ENCODE data around the gene ANXA5. TPM values are rescaled to one million over a fixed set of nuclear protein-coding genes. Genes with fewer than 3 reads are reported as not detected.

Gene ANXA5
- total RNA-seq, 6 donors from 2014 or later = 156 to 446 (median 301) TPM

DNA sequence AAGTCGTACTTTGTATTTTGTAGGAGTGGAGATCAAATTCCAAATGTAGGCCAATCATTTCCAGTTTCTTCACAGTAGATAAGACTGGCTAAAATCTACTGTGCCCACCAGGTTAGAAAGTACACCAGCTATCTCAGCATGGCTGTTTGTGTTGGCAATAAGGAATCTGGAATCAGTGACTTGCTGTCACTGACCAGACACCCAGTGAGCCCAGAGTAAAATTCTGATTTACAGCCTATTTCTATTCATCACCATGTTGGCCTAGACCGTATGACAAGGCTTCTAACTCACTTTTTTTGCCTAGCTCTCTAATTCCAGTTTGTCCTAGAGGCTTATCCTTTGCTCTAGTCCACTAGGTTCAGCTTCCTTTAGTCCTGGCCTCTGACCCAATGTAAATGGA, 42.8 kb upstream of the ANXA5 start:
- WGBS, 2 donors = 68 to 83% methylated on average over 2 of the region's 2 CpGs
- TF ChIP-seq POLR2A (IDR thresholded peaks at IDR 0.05) = no peak
- no peak for TF ChIP-seq POLR2AphosphoS5 (IDR thresholded peaks at IDR 0.05)
- TF ChIP-seq, protein P1, sequence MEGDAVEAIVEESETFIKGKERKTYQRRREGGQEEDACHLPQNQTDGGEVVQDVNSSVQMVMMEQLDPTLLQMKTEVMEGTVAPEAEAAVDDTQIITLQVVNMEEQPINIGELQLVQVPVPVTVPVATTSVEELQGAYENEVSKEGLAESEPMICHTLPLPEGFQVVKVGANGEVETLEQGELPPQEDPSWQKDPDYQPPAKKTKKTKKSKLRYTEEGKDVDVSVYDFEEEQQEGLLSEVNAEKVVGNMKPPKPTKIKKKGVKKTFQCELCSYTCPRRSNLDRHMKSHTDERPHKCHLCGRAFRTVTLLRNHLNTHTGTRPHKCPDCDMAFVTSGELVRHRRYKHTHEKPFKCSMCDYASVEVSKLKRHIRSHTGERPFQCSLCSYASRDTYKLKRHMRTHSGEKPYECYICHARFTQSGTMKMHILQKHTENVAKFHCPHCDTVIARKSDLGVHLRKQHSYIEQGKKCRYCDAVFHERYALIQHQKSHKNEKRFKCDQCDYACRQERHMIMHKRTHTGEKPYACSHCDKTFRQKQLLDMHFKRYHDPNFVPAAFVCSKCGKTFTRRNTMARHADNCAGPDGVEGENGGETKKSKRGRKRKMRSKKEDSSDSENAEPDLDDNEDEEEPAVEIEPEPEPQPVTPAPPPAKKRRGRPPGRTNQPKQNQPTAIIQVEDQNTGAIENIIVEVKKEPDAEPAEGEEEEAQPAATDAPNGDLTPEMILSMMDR (IDR thresholded peaks at IDR 0.05) = no peak
- no peak for TF ChIP-seq EP300 (IDR thresholded peaks at IDR 0.05)
- DNase-seq (no peak), ATAC-seq (ENCODE audit: low FRiP score in 2 of 2) (no peak)
- no peaks in the 10 kb centered on the region for H3K27me3 ChIP-seq
- H3K4me3 ChIP-seq = no peak overlapping the region
- no peaks in the 10 kb centered on the region for H3K4me1 ChIP-seq
- no peaks in the 10 kb centered on the region for H3K36me3 ChIP-seq
- H3K9me3 ChIP-seq = no peaks in the 10 kb centered on the region
- H3K27ac ChIP-seq = no peak overlapping the region

DNA sequence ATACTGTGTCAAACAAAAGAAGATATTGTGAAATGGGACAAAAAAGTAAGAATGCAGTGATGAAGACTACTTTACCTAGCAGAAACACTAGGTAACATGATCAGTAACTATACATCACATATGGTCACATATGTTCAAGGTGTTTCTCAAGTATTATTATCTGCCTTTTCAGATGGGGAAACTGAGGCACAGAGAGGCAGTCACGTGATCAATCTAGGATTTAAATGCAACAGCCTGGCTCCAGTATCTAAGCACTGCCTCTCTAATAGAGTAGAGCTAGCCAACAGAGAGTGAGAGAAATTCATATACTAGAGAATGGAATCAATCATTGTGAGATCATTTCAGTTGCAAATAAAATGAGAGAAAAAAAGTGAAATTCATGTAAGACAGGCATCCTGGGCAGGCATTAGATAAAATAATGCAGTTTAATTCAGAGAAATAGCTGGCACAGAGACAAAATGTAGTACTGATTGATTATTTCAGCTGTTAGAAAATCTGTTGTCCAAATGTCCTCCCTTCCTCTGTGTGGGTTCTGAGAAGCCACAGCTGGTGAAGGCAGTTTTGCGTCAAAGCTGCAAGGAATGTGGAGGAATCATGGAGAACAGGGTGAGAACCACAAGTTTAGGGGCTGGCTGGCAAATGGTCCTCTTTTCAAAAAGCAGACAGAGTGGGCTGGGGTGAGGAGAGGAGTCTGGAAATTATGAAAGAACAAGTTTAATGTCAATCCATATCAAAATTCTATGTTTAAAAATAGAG, 42.2 kb upstream of the ANXA5 start:
- ATAC-seq (ENCODE audit: low FRiP score in 2 of 2) (no peak), DNase-seq (no peak)
- Histone ChIP-seq H3K9me3 (no peaks in the 10 kb centered on the region), H3K36me3 (no peaks in the 10 kb centered on the region), H3K4me1 (no peaks in the 10 kb centered on the region), H3K4me3 (no peak overlapping the region), H3K27ac (no peak overlapping the region), H3K27me3 (no peaks in the 10 kb centered on the region)
- TF ChIP-seq POLR2AphosphoS5 (IDR thresholded peaks at IDR 0.05) (no peak), EP300 (IDR thresholded peaks at IDR 0.05) (no peak), POLR2A (IDR thresholded peaks at IDR 0.05) (no peak)
- TF ChIP-seq, protein P1 (IDR thresholded peaks at IDR 0.05) = no peak
- WGBS, 2 donors = 70% methylated on average over 2 of the region's 2 CpGs

DNA sequence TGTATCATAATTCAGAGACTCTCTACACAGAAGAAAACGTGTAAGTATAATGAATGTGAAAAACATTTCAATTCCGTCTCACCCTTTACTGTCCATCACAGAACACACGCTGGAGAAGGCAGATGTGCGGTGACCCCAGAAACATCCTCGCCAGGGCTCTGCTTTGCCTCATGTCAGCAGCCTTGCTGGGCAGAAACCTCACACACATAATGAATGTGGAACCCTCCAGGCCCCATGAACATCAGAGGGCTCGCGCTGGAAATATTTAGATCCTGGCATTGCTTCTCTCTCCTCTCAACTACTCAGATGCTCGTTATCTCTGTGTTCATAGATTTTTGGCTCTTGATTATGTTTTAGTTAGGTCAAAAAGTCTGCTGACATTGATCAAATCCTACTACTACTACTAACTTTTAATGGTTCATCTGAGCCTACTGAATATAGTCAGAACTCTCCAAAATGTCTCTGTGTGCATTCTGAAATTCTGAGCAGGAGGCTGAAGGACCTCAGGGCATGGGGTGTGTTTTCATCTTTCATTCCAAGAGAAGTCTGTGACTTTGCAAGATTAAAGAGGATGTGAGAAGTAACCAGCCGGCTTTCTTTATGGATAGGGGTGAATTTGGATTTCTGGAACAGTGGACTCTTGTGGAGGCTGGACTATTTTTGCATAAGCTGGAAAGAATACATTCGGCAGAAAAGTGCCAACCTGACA, 41.2 kb upstream of the ANXA5 start:
- Histone ChIP-seq H3K4me1 (no peaks in the 10 kb centered on the region), H3K4me3 (no peak overlapping the region), H3K27me3 (no peaks in the 10 kb centered on the region), H3K36me3 (no peaks in the 10 kb centered on the region), H3K9me3 (no peaks in the 10 kb centered on the region), H3K27ac (no peak overlapping the region)
- DNase-seq (no peak), ATAC-seq (ENCODE audit: low FRiP score in 2 of 2) (no peak)
- WGBS, 2 donors = 73% methylated on average over 10 of the region's 10 CpGs
- TF ChIP-seq POLR2A (IDR thresholded peaks at IDR 0.05) = no peak
- TF ChIP-seq, protein P1 (IDR thresholded peaks at IDR 0.05) = no peak
- no peak for TF ChIP-seq EP300 (IDR thresholded peaks at IDR 0.05)
- no peak for TF ChIP-seq POLR2AphosphoS5 (IDR thresholded peaks at IDR 0.05)

DNA sequence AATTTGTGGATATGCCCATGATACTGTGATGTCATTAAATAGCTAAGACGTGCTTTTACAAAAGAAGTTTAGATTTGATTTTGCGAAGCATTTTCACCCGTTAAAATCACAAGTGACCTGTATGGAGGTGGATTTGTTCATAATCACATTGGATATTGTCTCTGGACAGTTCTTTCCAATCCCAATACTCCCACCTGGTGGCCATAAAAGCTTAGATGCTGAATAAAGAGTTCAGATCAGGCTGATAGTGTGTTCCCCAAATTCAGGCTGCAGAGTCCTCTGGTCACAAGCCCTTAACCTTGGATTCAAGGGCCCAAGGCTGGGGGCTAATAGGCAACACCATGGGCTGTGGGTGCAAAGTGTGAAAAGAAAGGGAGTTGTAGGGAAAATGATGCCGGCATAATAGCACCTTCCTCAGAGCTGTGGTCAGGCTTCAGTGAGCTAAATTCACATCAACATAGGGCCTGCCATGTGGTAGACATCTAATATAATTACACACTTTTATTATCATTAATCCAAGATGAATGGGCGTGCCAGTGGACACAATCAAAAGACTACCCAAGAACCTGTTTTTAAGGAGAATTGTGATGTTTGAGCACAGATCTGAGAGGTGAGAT, 40.1 kb upstream of the ANXA5 start:
- WGBS, 2 donors = 65 to 70% methylated on average over 5 of the region's 5 CpGs
- Histone ChIP-seq H3K36me3 (no peaks in the 10 kb centered on the region), H3K9me3 (no peaks in the 10 kb centered on the region), H3K27ac (no peak overlapping the region), H3K4me1 (no peaks in the 10 kb centered on the region), H3K27me3 (no peaks in the 10 kb centered on the region), H3K4me3 (no peak overlapping the region)
- DNase-seq (no peak), ATAC-seq (ENCODE audit: low FRiP score in 2 of 2) (peak in 1 of 2 donors; percentile 76)
- TF ChIP-seq POLR2A (IDR thresholded peaks at IDR 0.05) = no peak
- TF ChIP-seq, protein P1 (IDR thresholded peaks at IDR 0.05) = peak in 4 of 6 experiments; percentile 29 to 57 (median 35)
